Measurements from ENCODE around the gene TMEM151B.

TMEM151B gene

GRCh38 chr6:44228433-44228832 lies 41.8 kb upstream of the TMEM151B start:
- DNase-seq: no peak
- Histone ChIP-seq H3K18ac (ENCODE audit: low read length) (no peak overlapping the region), H3K36me3 (ENCODE audit: control insufficient read depth in 1 of 2, insufficient read depth in 2 of 2, low read length in 2 of 2) (peaks cover 40 to 41% of the 10 kb centered on the region in 2 experiments), H3K4me3 (ENCODE audit: low read depth, low read length) (no peak overlapping the region), H3K14ac (ENCODE audit: low read length) (no peak overlapping the region), H2BK5ac (ENCODE audit: low read depth, low read length, poor library complexity) (no peak overlapping the region), H4K91ac (ENCODE audit: low read depth, low read length) (no peak overlapping the region), H2AFZ (ENCODE audit: insufficient read depth, low read length, poor library complexity) (no peak overlapping the region), H3K79me2 (ENCODE audit: control insufficient read depth, insufficient read depth, low read length, poor library complexity) (peaks cover 5% of the 10 kb centered on the region), H2BK12ac (ENCODE audit: low read length) (no peak overlapping the region), H3K23ac (ENCODE audit: low read length) (no peak overlapping the region), H3K9me3 (ENCODE audit: insufficient read depth, low read depth, low read length) (peaks cover 3% of the 10 kb centered on the region), H4K8ac (ENCODE audit: low read depth, low read length) (no peak overlapping the region), H3K4me2 (ENCODE audit: low read length) (no peak overlapping the region), H2AK5ac (ENCODE audit: low read length) (no peak overlapping the region), H3K9ac (ENCODE audit: low read length) (no peak overlapping the region), H3K4me1 (ENCODE audit: control insufficient read depth in 1 of 2, insufficient read depth in 2 of 2, low read length in 2 of 2) (peaks cover 48 to 63% of the 10 kb centered on the region in 2 experiments), H2BK120ac (ENCODE audit: insufficient read depth, low read length, poor library complexity) (no peak overlapping the region), H3K4ac (ENCODE audit: low read depth, low read length) (no peak overlapping the region), H3K27ac (ENCODE audit: low read depth, low read length) (no peak overlapping the region), H4K12ac (ENCODE audit: low read depth, low read length) (no peak overlapping the region), H3K79me1 (ENCODE audit: low read length) (peaks cover 24% of the 10 kb centered on the region), H3K27me3 (ENCODE audit: insufficient read depth, low read length) (no peaks in the 10 kb centered on the region)
- WGBS (ENCODE audit: extremely low coverage, insufficient coverage, insufficient read length): no CpG with 5 or more reads among the region's 7 CpGs

GRCh38 chr6:44228836-44229235 lies 41.4 kb upstream of the TMEM151B start:
- Histone ChIP-seq H3K9me3 (ENCODE audit: insufficient read depth, low read depth, low read length) (peaks cover 3% of the 10 kb centered on the region), H2AK5ac (ENCODE audit: low read length) (no peak overlapping the region), H3K9ac (ENCODE audit: low read length) (no peak overlapping the region), H3K79me2 (ENCODE audit: control insufficient read depth, insufficient read depth, low read length, poor library complexity) (peaks cover 4% of the 10 kb centered on the region), H3K36me3 (ENCODE audit: control insufficient read depth in 1 of 2, insufficient read depth in 2 of 2, low read length in 2 of 2) (peaks cover 40 to 44% of the 10 kb centered on the region in 2 experiments), H3K79me1 (ENCODE audit: low read length) (peaks cover 25% of the 10 kb centered on the region), H3K4me1 (ENCODE audit: control insufficient read depth in 1 of 2, insufficient read depth in 2 of 2, low read length in 2 of 2) (peaks cover 52 to 65% of the 10 kb centered on the region in 2 experiments), H3K4ac (ENCODE audit: low read depth, low read length) (no peak overlapping the region), H3K27ac (ENCODE audit: low read depth, low read length) (no peak overlapping the region), H3K4me3 (ENCODE audit: low read depth, low read length) (no peak overlapping the region), H4K8ac (ENCODE audit: low read depth, low read length) (no peak overlapping the region), H3K23ac (ENCODE audit: low read length) (no peak overlapping the region), H3K27me3 (ENCODE audit: insufficient read depth, low read length) (no peaks in the 10 kb centered on the region), H2BK12ac (ENCODE audit: low read length) (no peak overlapping the region), H4K12ac (ENCODE audit: low read depth, low read length) (no peak overlapping the region), H4K91ac (ENCODE audit: low read depth, low read length) (no peak overlapping the region), H2BK5ac (ENCODE audit: low read depth, low read length, poor library complexity) (no peak overlapping the region), H2BK120ac (ENCODE audit: insufficient read depth, low read length, poor library complexity) (no peak overlapping the region), H3K4me2 (ENCODE audit: low read length) (no peak overlapping the region), H2AFZ (ENCODE audit: insufficient read depth, low read length, poor library complexity) (no peak overlapping the region), H3K14ac (ENCODE audit: low read length) (no peak overlapping the region), H3K18ac (ENCODE audit: low read length) (no peak overlapping the region)
- DNase-seq: peak in 1 of 2 donors; percentile 4
- no CpG with 5 or more reads among the region's 5 CpGs for WGBS (ENCODE audit: extremely low coverage, insufficient coverage, insufficient read length)

- H3K79me2 ChIP-seq (ENCODE audit: control insufficient read depth, insufficient read depth, low read length, poor library complexity): peaks cover 4% of the 10 kb centered on the region
- peak in 1 of 2 donors; percentile 11 for DNase-seq
- no peaks in the 10 kb centered on the region for H3K27me3 ChIP-seq (ENCODE audit: insufficient read depth, low read length)
- no peak overlapping the region for H3K4me3 ChIP-seq (ENCODE audit: low read depth, low read length)
- no peak overlapping the region for H2BK5ac ChIP-seq (ENCODE audit: low read depth, low read length, poor library complexity)
- no peak overlapping the region for H2BK120ac ChIP-seq (ENCODE audit: insufficient read depth, low read length, poor library complexity)
- H4K8ac ChIP-seq (ENCODE audit: low read depth, low read length): no peak overlapping the region
- H3K4me2 ChIP-seq (ENCODE audit: low read length): no peak overlapping the region
- H2AFZ ChIP-seq (ENCODE audit: insufficient read depth, low read length, poor library complexity): no peak overlapping the region
- no CpG with 5 or more reads among the region's 11 CpGs for WGBS (ENCODE audit: extremely low coverage, insufficient coverage, insufficient read length)
- no peak overlapping the region for H3K4ac ChIP-seq (ENCODE audit: low read depth, low read length)
- H3K14ac ChIP-seq (ENCODE audit: low read length): no peak overlapping the region
- H3K36me3 ChIP-seq (ENCODE audit: control insufficient read depth in 1 of 2, insufficient read depth in 2 of 2, low read length in 2 of 2): peaks cover 40 to 46% of the 10 kb centered on the region in 2 experiments
- H4K91ac ChIP-seq (ENCODE audit: low read depth, low read length): no peak overlapping the region
- H3K18ac ChIP-seq (ENCODE audit: low read length): no peak overlapping the region
- H4K12ac ChIP-seq (ENCODE audit: low read depth, low read length): no peak overlapping the region
- peaks cover 51 to 65% of the 10 kb centered on the region in 2 experiments for H3K4me1 ChIP-seq (ENCODE audit: control insufficient read depth in 1 of 2, insufficient read depth in 2 of 2, low read length in 2 of 2)
- no peak overlapping the region for H2AK5ac ChIP-seq (ENCODE audit: low read length)
- H3K9me3 ChIP-seq (ENCODE audit: insufficient read depth, low read depth, low read length): peaks cover 3% of the 10 kb centered on the region
- H3K27ac ChIP-seq (ENCODE audit: low read depth, low read length): no peak overlapping the region
- H3K23ac ChIP-seq (ENCODE audit: low read length): no peak overlapping the region
- H2BK12ac ChIP-seq (ENCODE audit: low read length): no peak overlapping the region
- H3K79me1 ChIP-seq (ENCODE audit: low read length): peaks cover 26% of the 10 kb centered on the region
- H3K9ac ChIP-seq (ENCODE audit: low read length): no peak overlapping the region
Observed at GRCh38 chr6:44229376-44230033, 40.7 kb upstream of the TMEM151B start.

GRCh38 chr6:44230034-44230675 lies 40.1 kb upstream of the TMEM151B start:
- H3K9me3 ChIP-seq (ENCODE audit: insufficient read depth, low read depth, low read length): peaks cover 3% of the 10 kb centered on the region
- H3K27ac ChIP-seq (ENCODE audit: low read depth, low read length): no peak overlapping the region
- peaks cover 4% of the 10 kb centered on the region for H3K79me2 ChIP-seq (ENCODE audit: control insufficient read depth, insufficient read depth, low read length, poor library complexity)
- no peak overlapping the region for H2AFZ ChIP-seq (ENCODE audit: insufficient read depth, low read length, poor library complexity)
- no peaks in the 10 kb centered on the region for H3K27me3 ChIP-seq (ENCODE audit: insufficient read depth, low read length)
- no peak overlapping the region for H2BK5ac ChIP-seq (ENCODE audit: low read depth, low read length, poor library complexity)
- H3K4me3 ChIP-seq (ENCODE audit: low read depth, low read length): no peak overlapping the region
- DNase-seq: no peak
- H3K79me1 ChIP-seq (ENCODE audit: low read length): peaks cover 24% of the 10 kb centered on the region
- no peak overlapping the region for H3K23ac ChIP-seq (ENCODE audit: low read length)
- peak overlapping the region; percentile 47 for H3K18ac ChIP-seq (ENCODE audit: low read length)
- peak overlapping the region; percentile 27 for H3K14ac ChIP-seq (ENCODE audit: low read length)
- H4K8ac ChIP-seq (ENCODE audit: low read depth, low read length): no peak overlapping the region
- H4K91ac ChIP-seq (ENCODE audit: low read depth, low read length): peak overlapping the region; percentile 11
- peak overlapping the region; percentile 7 for H2AK5ac ChIP-seq (ENCODE audit: low read length)
- peaks cover 40 to 48% of the 10 kb centered on the region in 2 experiments for H3K36me3 ChIP-seq (ENCODE audit: control insufficient read depth in 1 of 2, insufficient read depth in 2 of 2, low read length in 2 of 2)
- H4K12ac ChIP-seq (ENCODE audit: low read depth, low read length): no peak overlapping the region
- peak overlapping the region; percentile 62 for H2BK12ac ChIP-seq (ENCODE audit: low read length)
- no peak overlapping the region for H3K4ac ChIP-seq (ENCODE audit: low read depth, low read length)
- no peak overlapping the region for H2BK120ac ChIP-seq (ENCODE audit: insufficient read depth, low read length, poor library complexity)
- no peak overlapping the region for H3K9ac ChIP-seq (ENCODE audit: low read length)
- no peak overlapping the region for H3K4me2 ChIP-seq (ENCODE audit: low read length)
- WGBS (ENCODE audit: extremely low coverage, insufficient coverage, insufficient read length): no CpG with 5 or more reads among the region's 10 CpGs
- H3K4me1 ChIP-seq (ENCODE audit: control insufficient read depth in 1 of 2, insufficient read depth in 2 of 2, low read length in 2 of 2): peaks cover 50 to 62% of the 10 kb centered on the region in 2 experiments

Measured in trophoblast cell (in vitro differentiated cells and primary cell).